Measurements from ENCODE around the gene DAPK2.

The DAPK2 gene

DNA sequence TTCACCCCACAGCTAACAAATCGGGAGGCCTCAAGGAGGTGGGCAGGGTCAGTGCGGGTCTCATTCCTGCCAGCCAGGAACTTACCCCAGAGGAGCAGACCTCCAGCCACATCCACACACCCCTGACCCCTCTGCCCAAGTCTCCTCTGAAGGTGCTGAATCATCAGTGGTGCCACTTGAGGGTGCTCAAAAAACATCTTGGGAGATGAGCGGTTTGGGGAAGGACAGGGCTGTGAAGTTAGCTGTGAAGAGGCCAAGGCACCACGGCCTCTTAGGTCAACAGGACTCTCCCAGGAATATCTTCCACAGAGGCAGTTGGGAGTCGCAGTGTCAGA, 1.2 kb downstream of the DAPK2 start:
- no peaks in the 10 kb centered on the region for H3K79me2 ChIP-seq (ENCODE audit: insufficient read depth, low read length)

GRCh38 chr15:64044300-64045100, 1.8 kb downstream of the DAPK2 start:
- H2AFZ ChIP-seq (ENCODE audit: low read depth, low read length) = no peak overlapping the region
- no peak for ATAC-seq (ENCODE audit: insufficient read depth, low read depth)
- H3K27ac ChIP-seq (ENCODE audit: low read length) = no peak overlapping the region
- no peaks in the 10 kb centered on the region for H4K20me1 ChIP-seq (ENCODE audit: insufficient read depth, low read length)
- no peaks in the 10 kb centered on the region for H3K79me2 ChIP-seq (ENCODE audit: insufficient read depth, low read length)
- DNase-seq = no peak
- H3K4me2 ChIP-seq (ENCODE audit: insufficient read depth, low read length) = no peak overlapping the region
- H3K27me3 ChIP-seq (ENCODE audit: insufficient read depth, low read length, poor library complexity) = peaks cover 40% of the 10 kb centered on the region
- no peaks in the 10 kb centered on the region for H3K36me3 ChIP-seq (ENCODE audit: insufficient read depth, low read length)
- H3K4me1 ChIP-seq (ENCODE audit: insufficient read depth, low read length) = peaks cover 5% of the 10 kb centered on the region; the same call in 1 of the 2 replicates
- no peak overlapping the region for H3K9ac ChIP-seq (ENCODE audit: low read depth, low read length)
- H3K9me3 ChIP-seq (ENCODE audit: insufficient read depth, low read length, severe bottlenecking) = no peaks in the 10 kb centered on the region
- TF ChIP-seq CTCF (IDR thresholded peaks at IDR 0.05; ENCODE audit: borderline replicate concordance, extremely low read depth, low read length, poor library complexity, severe bottlenecking) = no peak
- no peak for TF ChIP-seq EZH2 (IDR thresholded peaks at IDR 0.05; ENCODE audit: borderline replicate concordance, low read depth, low read length, severe bottlenecking)
- H3K4me3 ChIP-seq (ENCODE audit: low read depth in 1 of 2, low read length in 2 of 2) = no peak overlapping the region

More for the DNA sequence above, 1.2 kb downstream of the DAPK2 start:
- TF ChIP-seq EZH2 (IDR thresholded peaks at IDR 0.05; ENCODE audit: borderline replicate concordance, low read depth, low read length, severe bottlenecking) (no peak), CTCF (IDR thresholded peaks at IDR 0.05; ENCODE audit: borderline replicate concordance, extremely low read depth, low read length, poor library complexity, severe bottlenecking) (no peak)
- H4K20me1 ChIP-seq (ENCODE audit: insufficient read depth, low read length) = no peaks in the 10 kb centered on the region
- H3K27me3 ChIP-seq (ENCODE audit: insufficient read depth, low read length, poor library complexity) = peaks cover 40% of the 10 kb centered on the region
- no peak for ATAC-seq (ENCODE audit: insufficient read depth, low read depth)
- H3K9me3 ChIP-seq (ENCODE audit: insufficient read depth, low read length, severe bottlenecking) = no peaks in the 10 kb centered on the region
- no peak overlapping the region for H3K27ac ChIP-seq (ENCODE audit: low read length)
- H3K36me3 ChIP-seq (ENCODE audit: insufficient read depth, low read length) = no peaks in the 10 kb centered on the region
- DNase-seq = no peak
- H3K4me3 ChIP-seq (ENCODE audit: low read depth in 1 of 2, low read length in 2 of 2) = no peak overlapping the region
- no peak overlapping the region for H3K9ac ChIP-seq (ENCODE audit: low read depth, low read length)
- peaks cover 5% of the 10 kb centered on the region; the same call in 1 of the 2 replicates for H3K4me1 ChIP-seq (ENCODE audit: insufficient read depth, low read length)
- H3K4me2 ChIP-seq (ENCODE audit: insufficient read depth, low read length) = no peak overlapping the region
- H2AFZ ChIP-seq (ENCODE audit: low read depth, low read length) = no peak overlapping the region

- no peak for TF ChIP-seq EZH2 (IDR thresholded peaks at IDR 0.05; ENCODE audit: borderline replicate concordance, low read depth, low read length, severe bottlenecking)
- Histone ChIP-seq H2AFZ (ENCODE audit: low read depth, low read length) (no peak overlapping the region), H3K4me1 (ENCODE audit: insufficient read depth, low read length) (no peaks in the 10 kb centered on the region), H3K79me2 (ENCODE audit: insufficient read depth, low read length) (no peaks in the 10 kb centered on the region), H3K9ac (ENCODE audit: low read depth, low read length) (no peak overlapping the region), H3K27ac (ENCODE audit: low read length) (no peak overlapping the region), H3K27me3 (ENCODE audit: insufficient read depth, low read length, poor library complexity) (peaks cover 2% of the 10 kb centered on the region), H3K36me3 (ENCODE audit: insufficient read depth, low read length) (no peaks in the 10 kb centered on the region), H3K9me3 (ENCODE audit: insufficient read depth, low read length, severe bottlenecking) (no peaks in the 10 kb centered on the region), H4K20me1 (ENCODE audit: insufficient read depth, low read length) (no peaks in the 10 kb centered on the region), H3K4me2 (ENCODE audit: insufficient read depth, low read length) (no peak overlapping the region), H3K4me3 (ENCODE audit: low read depth in 1 of 2, low read length in 2 of 2) (no peak overlapping the region)
- ATAC-seq (ENCODE audit: insufficient read depth, low read depth) = no peak
- no peak for DNase-seq
Measured at GRCh38 chr15:64038878-64039610, 7.2 kb downstream of the DAPK2 start.

- no peaks in the 10 kb centered on the region for H3K9me3 ChIP-seq (ENCODE audit: insufficient read depth, low read length, severe bottlenecking)
- no peak overlapping the region for H3K4me3 ChIP-seq (ENCODE audit: low read depth in 1 of 2, low read length in 2 of 2)
- TF ChIP-seq EZH2 (IDR thresholded peaks at IDR 0.05; ENCODE audit: borderline replicate concordance, low read depth, low read length, severe bottlenecking) (no peak), CTCF (IDR thresholded peaks at IDR 0.05; ENCODE audit: borderline replicate concordance, extremely low read depth, low read length, poor library complexity, severe bottlenecking) (no peak)
- no peak overlapping the region for H2AFZ ChIP-seq (ENCODE audit: low read depth, low read length)
- no peak overlapping the region for H3K4me2 ChIP-seq (ENCODE audit: insufficient read depth, low read length)
- no peaks in the 10 kb centered on the region for H3K79me2 ChIP-seq (ENCODE audit: insufficient read depth, low read length)
- no peak for ATAC-seq (ENCODE audit: insufficient read depth, low read depth)
- no peaks in the 10 kb centered on the region for H3K27me3 ChIP-seq (ENCODE audit: insufficient read depth, low read length, poor library complexity)
- no peak overlapping the region for H3K27ac ChIP-seq (ENCODE audit: low read length)
- H3K4me1 ChIP-seq (ENCODE audit: insufficient read depth, low read length) = no peaks in the 10 kb centered on the region
- no peak for DNase-seq
- H4K20me1 ChIP-seq (ENCODE audit: insufficient read depth, low read length) = no peaks in the 10 kb centered on the region
- no peaks in the 10 kb centered on the region for H3K36me3 ChIP-seq (ENCODE audit: insufficient read depth, low read length)
- no peak overlapping the region for H3K9ac ChIP-seq (ENCODE audit: low read depth, low read length)
Measured at GRCh38 chr15:64037966-64038365, 8.3 kb downstream of the DAPK2 start.
